Measurements from ENCODE around the gene CCDC187. TPM values are rescaled to one million over a fixed set of nuclear protein-coding genes. Genes with fewer than 3 reads are reported as not detected.

Gene CCDC187
- polyA plus RNA-seq, 1 donor (not counting 4 experiments of a cell fraction or from before 2014, with no cell fraction given), result 0.03 TPM

DNA sequence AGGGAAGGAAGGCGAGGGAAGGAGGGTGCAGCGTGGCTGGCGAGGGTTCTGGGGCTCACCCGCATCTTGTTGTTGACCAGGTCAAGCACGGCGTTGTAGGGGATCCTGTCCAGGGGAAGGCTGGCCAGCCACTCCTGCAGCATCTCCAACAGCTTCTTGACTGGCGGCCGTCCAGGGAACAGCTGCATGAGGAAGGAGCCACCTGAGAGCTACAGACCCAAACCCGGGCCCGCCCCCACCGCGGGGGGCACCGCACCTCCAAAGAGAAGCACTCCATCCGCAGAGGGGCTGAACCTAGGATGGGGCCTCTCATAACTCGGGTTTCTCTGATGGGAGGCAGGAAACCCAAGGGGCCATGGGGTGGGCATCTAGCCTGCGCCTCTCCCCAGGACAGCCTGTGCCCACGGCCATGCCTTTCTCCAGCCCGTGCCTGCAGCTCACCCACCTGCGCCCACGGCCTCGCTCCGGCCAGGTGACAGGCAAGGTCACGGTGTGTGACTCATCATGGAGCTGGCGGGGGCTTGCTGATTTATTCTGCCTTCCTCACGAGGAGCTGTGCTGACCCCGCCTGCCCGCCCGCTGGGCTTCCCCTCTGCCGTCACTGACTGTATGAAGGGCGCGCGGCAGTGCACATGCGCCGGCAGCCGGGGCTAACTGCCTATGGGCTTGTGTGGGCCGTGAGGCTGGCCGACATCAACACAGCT, 87.2 kb downstream of the CCDC187 start:
- Histone ChIP-seq H3K79me2 (ENCODE audit: control insufficient read depth, insufficient read depth, low read length) (no peaks in the 10 kb centered on the region), H3K9me3 (ENCODE audit: control insufficient read depth, low read depth, low read length) (no peaks in the 10 kb centered on the region), H3K9me1 (ENCODE audit: control insufficient read depth, extremely low read depth, insufficient read depth, low read length) (peaks cover 9% of the 10 kb centered on the region), H2AFZ (ENCODE audit: control insufficient read depth, low read length) (no peak overlapping the region), H3K27me3 (ENCODE audit: control insufficient read depth, extremely low read depth, insufficient read depth, low read length) (no peaks in the 10 kb centered on the region), H3K4me1 (ENCODE audit: control insufficient read depth, extremely low read depth, insufficient read depth, low read length) (peaks cover 24% of the 10 kb centered on the region), H3K4me3 (ENCODE audit: control insufficient read depth in 2 of 3, extremely low read depth in 1 of 3, insufficient read depth in 2 of 3, low read depth in 1 of 3, low read length in 3 of 3) (no peak overlapping the region), H3K4me2 (ENCODE audit: control insufficient read depth, extremely low read depth, insufficient read depth, low read depth, low read length) (no peak overlapping the region), H3K27ac (ENCODE audit: control insufficient read depth, insufficient read depth, low read length) (no peak overlapping the region), H4K20me1 (ENCODE audit: control insufficient read depth, extremely low read depth, insufficient read depth, low read length) (peaks cover 33% of the 10 kb centered on the region), H3K36me3 (ENCODE audit: control insufficient read depth in 2 of 2, extremely low read depth in 1 of 2, insufficient read depth in 2 of 2, low read length in 2 of 2) (peaks cover 16 to 17% of the 10 kb centered on the region in 2 experiments), H3K9ac (ENCODE audit: control insufficient read depth, extremely low read depth, insufficient read depth, low read length) (no peak overlapping the region)
- FAIRE-seq, result no peak
- no peak for DNase-seq (ENCODE audit: low read depth, low spot score)
- no peak for TF ChIP-seq EZH2 (IDR thresholded peaks at IDR 0.05; ENCODE audit: low read length)
- TF ChIP-seq, protein P1, sequence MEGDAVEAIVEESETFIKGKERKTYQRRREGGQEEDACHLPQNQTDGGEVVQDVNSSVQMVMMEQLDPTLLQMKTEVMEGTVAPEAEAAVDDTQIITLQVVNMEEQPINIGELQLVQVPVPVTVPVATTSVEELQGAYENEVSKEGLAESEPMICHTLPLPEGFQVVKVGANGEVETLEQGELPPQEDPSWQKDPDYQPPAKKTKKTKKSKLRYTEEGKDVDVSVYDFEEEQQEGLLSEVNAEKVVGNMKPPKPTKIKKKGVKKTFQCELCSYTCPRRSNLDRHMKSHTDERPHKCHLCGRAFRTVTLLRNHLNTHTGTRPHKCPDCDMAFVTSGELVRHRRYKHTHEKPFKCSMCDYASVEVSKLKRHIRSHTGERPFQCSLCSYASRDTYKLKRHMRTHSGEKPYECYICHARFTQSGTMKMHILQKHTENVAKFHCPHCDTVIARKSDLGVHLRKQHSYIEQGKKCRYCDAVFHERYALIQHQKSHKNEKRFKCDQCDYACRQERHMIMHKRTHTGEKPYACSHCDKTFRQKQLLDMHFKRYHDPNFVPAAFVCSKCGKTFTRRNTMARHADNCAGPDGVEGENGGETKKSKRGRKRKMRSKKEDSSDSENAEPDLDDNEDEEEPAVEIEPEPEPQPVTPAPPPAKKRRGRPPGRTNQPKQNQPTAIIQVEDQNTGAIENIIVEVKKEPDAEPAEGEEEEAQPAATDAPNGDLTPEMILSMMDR (optimal IDR thresholded peaks at IDR 0.05 in 1 of 3, IDR thresholded peaks at IDR 0.05 in 1 of 3, conservative IDR thresholded peaks at IDR 0.05 in 1 of 3; ENCODE audit: extremely low read depth in 1 of 3, insufficient read depth in 2 of 3, low read length in 3 of 3), result no peak
- dilution Hi-C loops (cut with MboI; ENCODE audit: extremely low pct_ligation_motif_present, low sequenced_read_pairs), result no loop called here

DNA sequence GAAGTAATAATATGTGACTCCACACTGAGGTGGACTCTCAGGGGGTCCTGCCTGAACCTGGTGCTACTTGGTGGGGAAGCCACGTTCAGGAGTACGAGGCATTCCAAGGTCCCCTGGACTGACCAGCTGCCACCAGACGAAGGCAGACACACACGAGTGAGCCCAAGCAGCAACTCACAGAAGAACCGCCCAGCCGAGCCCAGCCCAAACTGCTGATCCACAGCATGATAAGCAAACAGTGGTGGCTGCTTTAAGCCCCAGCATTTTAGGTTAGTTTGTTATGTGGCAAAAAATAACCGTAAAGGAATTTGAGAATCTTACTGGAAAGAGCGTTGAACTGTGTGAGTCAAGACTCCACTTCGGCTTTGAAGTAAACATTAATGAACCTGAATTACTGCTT, 90.2 kb downstream of the CCDC187 start:
- Histone ChIP-seq H3K9me3 (ENCODE audit: control insufficient read depth, low read depth, low read length) (no peaks in the 10 kb centered on the region), H3K79me2 (ENCODE audit: control insufficient read depth, insufficient read depth, low read length) (no peaks in the 10 kb centered on the region), H3K36me3 (ENCODE audit: control insufficient read depth in 2 of 2, extremely low read depth in 1 of 2, insufficient read depth in 2 of 2, low read length in 2 of 2) (peaks cover 15 to 18% of the 10 kb centered on the region in 2 experiments), H4K20me1 (ENCODE audit: control insufficient read depth, extremely low read depth, insufficient read depth, low read length) (peaks cover 16% of the 10 kb centered on the region), H3K27me3 (ENCODE audit: control insufficient read depth, extremely low read depth, insufficient read depth, low read length) (no peaks in the 10 kb centered on the region), H3K27ac (ENCODE audit: control insufficient read depth, insufficient read depth, low read length) (no peak overlapping the region), H3K4me3 (ENCODE audit: control insufficient read depth in 2 of 3, extremely low read depth in 1 of 3, insufficient read depth in 2 of 3, low read depth in 1 of 3, low read length in 3 of 3) (no peak overlapping the region), H3K9ac (ENCODE audit: control insufficient read depth, extremely low read depth, insufficient read depth, low read length) (no peak overlapping the region), H2AFZ (ENCODE audit: control insufficient read depth, low read length) (no peak overlapping the region), H3K4me1 (ENCODE audit: control insufficient read depth, extremely low read depth, insufficient read depth, low read length) (peaks cover 3% of the 10 kb centered on the region), H3K9me1 (ENCODE audit: control insufficient read depth, extremely low read depth, insufficient read depth, low read length) (peaks cover under 1% of the 10 kb centered on the region), H3K4me2 (ENCODE audit: control insufficient read depth, extremely low read depth, insufficient read depth, low read depth, low read length) (no peak overlapping the region)
- dilution Hi-C loops (cut with MboI; ENCODE audit: extremely low pct_ligation_motif_present, low sequenced_read_pairs), result no loop called here
- no peak for FAIRE-seq
- DNase-seq (ENCODE audit: low read depth, low spot score), result no peak
- TF ChIP-seq, protein P1 (optimal IDR thresholded peaks at IDR 0.05 in 1 of 3, IDR thresholded peaks at IDR 0.05 in 1 of 3, conservative IDR thresholded peaks at IDR 0.05 in 1 of 3; ENCODE audit: extremely low read depth in 1 of 3, insufficient read depth in 2 of 3, low read length in 3 of 3), result no peak
- no peak for TF ChIP-seq EZH2 (IDR thresholded peaks at IDR 0.05; ENCODE audit: low read length)
